Stimulated activated CD8-positive, alpha-beta memory T cell treated with anti-CD3 and anti-CD28 coated beads, Interleukin-12 subunit alpha, Interleukin-12 subunit beta, amount 100 ng/mL, for 1 hour (primary cell): Measurements from ENCODE around the gene RNF148.

ENCODE experiments used
- DNase-seq: peaks from one replicate; pipeline ENCODE4 v3.0.0-alpha.2; 2020; ENCODE audit warnings: low read depth

RNF148 gene, protein sequence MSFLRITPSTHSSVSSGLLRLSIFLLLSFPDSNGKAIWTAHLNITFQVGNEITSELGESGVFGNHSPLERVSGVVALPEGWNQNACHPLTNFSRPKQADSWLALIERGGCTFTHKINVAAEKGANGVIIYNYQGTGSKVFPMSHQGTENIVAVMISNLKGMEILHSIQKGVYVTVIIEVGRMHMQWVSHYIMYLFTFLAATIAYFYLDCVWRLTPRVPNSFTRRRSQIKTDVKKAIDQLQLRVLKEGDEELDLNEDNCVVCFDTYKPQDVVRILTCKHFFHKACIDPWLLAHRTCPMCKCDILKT

DNA sequence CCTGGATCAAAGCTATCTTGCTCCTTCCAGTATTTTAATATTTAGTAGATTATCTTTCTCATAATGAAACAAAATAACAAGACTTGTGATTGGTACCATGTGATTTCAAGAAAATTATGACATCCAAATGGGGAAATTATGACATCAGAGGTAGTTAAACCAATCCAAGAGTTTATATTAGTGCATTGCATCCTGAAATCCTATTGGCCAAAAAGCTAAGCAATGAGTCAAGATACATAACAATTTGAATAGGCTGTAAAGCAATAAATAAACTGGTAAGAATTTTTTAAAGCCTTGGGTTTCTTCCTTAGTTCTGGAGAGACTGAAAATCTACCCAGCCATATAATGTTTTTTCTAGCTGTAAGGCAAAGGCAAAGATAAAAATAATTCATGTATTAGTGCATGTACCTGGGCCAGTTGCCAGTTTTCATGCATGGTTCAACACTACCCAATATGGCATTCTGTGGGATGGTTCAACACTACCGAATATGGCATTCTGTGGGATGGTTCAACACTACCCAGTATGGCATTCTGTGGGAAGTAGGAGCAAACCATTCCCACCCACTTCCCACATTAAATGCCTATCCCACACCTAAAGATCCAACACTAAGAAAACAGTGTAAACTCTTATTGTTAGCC is at the start of gene RNF148:
Gene RNF148 (minus strand): TSS at position 51 of the 639 bp plus-strand sequence. CDS start 172 bp downstream, outside the sequence.
- no peak for DNase-seq

DNA sequence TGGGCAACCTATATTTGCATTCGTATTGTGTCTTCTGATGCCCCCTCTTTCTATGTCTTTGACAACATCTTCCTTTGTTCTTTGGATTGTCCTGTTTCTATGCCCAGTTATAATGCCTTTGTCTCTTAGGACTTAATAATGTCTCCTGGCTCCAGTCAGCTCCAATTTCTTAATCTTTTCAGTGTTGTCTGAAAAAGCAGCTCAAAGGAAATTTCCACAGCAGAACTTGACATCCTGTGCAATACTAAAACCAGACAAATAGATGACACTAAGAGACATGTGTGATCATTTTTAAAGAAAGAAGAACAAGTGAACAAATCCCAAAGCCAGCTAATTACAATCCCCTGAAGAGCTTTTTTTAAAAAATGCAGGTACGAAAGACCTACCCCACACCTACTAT is 47.7 kb upstream of the RNF148 start:
- no peak for DNase-seq

DNA sequence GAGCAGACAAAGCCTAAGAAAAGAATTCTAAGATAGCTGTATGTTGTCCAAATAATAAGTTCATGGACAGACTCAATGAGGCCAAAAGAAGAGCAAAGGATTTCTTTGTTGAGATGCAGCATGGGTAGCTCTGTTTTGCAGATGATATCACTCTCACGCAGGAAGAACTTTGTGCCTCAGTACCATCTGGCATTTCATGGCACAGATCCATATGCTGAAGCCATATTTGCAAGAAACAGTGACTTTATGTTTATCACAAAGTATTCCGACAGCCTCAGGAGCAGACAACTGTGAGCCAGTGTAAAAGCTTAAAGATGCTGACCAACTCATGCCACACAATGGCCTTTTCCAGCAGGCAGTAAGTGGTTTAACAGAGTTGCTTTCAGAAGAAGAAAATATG is 45.5 kb upstream of the RNF148 start:
- DNase-seq = no peak

DNA sequence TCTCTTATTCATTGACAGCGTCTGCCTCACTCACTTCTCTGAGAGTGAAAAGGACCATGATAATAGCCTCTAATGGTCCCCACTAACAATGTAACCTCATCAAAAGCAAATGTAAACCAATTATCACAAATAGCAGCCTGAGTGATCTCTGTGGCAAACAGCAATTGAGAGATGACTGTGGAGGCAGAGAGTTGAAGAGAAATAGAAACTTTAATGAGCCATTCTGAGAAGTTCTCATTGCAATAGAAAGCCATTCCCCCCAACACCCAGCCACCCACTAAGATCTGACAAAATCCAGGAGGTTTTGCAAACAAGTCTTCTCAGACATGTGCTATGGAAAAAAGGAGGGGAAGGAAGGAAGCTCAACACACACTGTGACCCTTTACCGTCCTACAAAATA is 44.2 kb upstream of the RNF148 start:
- DNase-seq = no peak

DNA sequence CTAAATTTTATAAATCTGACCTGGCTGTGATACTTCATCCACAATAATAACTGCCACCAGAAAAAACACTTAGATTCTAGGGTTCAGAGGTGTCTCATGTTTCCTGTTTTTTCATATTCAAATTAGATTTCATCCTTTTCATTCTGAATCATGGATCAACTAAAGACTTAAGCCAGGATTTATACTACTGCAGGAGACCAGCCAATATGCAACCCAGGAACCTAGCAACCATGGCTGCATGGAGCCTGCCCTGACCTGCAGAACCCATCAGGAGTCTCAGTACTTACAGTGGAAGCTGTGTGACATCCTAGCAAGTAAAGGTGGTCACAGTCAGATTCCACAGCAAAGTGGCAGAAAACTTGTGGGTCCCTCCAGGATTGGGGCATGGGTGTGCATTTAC is 40.5 kb upstream of the RNF148 start:
- DNase-seq = no peak

DNA sequence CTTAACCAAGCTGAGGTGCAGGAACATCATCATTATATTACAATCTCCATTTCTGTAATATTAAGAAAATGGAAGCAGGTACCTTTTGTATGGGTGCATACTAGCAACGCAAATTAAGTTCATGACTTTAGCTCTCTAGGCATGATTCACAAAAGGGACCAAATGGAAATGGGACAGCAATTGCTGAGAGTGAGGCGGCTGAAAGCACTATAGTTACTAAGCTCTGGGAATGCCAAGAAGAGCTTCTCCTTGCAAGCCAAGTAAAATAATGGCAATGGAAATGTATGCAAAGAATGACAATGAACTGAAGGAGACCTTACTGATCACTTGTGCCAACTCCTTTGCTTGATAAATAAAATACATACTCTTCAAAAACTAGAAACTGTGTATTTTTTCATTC is 36.2 kb upstream of the RNF148 start:
- no peak for DNase-seq

DNA sequence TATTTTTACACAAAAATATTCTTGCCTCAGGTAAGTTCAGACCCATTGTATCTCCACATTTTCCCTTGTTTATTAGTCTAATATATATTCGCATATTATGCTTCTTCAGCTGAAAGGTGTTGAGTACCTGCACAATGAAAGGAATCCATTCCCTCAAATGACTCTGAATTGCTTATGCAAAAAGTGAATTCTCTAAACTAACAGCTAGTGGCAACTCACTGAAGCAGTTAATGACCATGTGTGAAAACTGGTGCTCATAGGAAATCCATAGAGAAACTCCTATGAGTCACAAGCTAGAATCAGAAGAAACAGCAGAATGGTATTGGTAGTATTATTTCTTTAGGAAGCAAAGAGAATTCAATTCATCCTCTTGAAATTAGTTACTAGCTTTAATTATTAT is 33.5 kb upstream of the RNF148 start:
- DNase-seq = no peak

DNA sequence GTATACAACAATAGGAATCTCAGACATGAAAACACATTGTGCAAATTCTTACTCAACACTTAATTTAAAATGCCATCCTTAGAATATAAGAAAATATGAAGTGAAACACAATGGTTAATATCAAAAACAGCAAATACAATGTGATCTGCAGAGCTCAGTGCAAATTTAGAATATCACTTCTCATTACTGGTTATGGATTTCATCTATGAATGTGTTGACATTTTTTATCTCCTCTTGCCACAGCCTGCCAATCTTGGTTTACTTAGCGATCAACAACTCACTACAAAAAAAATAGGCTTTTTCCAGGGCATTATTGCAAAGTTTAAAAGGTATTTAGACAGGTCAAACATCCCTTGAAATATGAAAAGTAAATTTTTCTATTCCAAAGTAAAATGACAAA is 25.0 kb upstream of the RNF148 start:
- no peak for DNase-seq

DNA sequence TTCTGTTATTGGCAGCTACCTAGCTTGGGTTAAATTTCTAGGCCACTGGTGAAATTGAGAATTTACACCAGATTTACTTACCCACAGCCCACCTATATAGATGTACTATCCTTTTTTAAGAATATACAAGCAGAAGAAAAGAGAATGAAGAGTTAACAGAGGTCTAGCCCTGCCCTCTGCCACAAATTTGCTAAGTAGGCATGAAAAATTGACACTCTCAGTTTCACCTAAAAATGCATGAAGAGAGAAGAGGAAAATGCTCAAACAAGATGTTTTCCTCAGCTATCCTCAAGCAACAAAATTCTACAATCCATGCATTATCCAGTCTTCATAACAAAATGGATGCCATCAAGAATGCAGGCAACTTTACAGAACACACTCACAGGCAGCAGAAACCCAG is 24.6 kb upstream of the RNF148 start:
- DNase-seq = no peak

DNA sequence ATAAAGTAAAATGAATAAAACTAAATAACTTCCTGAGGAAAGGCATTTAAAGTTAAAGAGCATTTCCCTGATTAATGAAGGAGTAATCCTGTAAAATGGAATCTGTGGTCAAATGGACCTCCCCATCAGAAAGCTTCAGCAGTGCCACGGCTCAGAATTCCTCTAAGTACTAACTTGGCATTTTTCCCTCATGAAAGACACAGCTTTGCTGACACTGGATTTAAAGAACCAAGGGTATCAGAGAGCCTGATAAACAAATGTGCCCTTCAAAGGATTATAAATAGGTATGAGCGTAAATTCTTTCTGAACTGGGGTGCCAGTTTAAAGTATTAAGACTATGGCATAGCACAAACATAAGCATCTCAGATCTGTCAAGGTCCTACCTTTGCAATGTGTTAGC is 24.2 kb upstream of the RNF148 start:
- DNase-seq = no peak

DNA sequence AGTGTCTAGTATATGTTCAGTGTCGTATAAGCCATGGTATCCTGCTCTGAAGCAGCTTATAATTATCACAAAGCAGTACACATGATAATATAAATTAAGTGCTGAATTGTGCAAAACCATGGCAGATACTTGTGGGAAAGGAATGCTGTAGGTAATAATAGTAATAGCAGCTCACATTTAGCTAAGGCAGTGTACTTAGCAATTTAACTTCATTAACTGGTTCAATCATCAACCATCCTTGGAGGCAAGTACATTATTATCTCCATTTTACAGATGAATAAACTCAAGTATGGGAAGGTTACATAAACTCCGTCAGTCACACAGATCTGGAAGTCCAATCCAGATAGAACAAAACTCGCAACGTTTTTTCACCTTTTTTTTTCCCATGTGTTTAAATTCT is 21.6 kb upstream of the RNF148 start:
- no peak for DNase-seq

DNA sequence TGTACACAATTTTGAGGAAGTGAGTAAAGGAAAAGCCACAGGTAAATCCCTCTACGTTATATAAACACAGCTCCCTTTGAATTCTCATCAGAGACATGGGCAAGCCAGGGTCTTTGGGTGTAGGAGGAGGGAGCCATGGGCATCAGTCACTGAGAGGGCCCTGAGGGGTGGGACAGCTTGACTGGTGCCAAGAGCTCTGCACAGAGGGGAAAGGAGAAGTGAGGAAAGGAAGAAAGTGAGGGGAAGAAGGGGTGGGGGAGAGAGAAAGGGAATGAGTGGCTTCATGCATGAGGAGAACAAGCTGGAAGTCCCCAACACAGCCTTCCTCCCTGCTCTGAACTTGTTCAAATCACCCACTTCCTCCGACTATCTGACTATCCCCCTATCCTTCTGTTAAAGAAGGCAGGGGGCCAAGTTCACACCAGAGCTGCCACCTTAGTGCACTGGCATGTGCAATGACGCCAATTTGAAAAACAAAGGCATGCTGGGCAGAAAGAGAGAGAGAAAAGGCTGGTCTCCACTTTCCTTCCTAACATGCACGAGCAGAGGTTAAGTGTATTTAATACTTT is 16.4 kb upstream of the RNF148 start:
- DNase-seq = no peak

DNA sequence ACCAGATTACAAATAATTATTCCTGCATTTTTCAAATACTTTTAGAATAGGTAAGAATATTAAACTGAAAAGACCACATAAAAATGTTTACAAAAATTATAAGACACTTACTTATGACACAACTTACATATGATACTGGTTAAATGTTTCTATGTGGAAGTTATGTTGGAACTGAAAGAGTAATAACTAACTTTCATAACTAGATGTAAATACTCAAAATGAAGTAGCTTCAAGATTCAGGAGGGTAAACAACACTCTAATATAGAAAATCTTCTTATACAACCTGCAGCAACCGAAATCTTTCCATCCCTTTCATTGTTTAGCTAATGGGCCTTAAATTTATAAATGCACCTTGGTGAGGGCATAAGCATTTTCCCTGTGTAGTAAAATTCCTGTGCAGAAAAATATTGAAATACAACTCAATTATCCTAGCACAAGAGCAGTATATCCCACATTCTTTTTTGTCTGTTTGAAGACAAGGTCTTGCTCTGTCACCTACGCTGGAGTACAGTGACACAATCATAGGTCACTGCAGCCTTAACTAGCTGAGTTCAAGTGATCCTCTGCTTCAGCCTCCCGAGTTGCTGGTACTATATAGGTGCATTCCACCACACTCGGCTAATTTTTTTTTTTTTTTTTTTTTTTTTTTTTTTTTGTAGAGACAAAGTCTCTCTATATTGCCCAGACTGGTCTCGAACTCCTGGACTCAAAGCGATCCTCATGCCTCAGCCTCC is 14.8 kb upstream of the RNF148 start:
- DNase-seq = no peak

DNA sequence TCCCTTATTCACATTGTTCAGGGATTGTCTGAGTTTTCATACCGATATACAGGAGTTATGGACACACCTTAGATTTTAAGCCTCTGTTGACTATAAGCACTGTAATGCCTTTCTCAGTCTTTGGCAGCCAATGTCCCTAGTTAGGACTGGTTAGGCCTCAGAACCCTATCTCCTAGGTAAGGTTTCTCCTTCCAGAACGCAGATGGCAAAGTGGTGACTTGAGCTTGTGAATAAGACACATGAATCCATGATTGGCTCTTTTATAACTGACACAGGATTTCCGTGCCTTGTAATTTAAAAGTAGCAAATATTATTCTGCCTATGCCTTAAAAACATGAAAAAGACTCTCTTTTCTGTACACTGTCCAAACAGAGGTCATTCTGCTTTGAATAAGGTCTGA is 12.5 kb upstream of the RNF148 start:
- DNase-seq = no peak

DNA sequence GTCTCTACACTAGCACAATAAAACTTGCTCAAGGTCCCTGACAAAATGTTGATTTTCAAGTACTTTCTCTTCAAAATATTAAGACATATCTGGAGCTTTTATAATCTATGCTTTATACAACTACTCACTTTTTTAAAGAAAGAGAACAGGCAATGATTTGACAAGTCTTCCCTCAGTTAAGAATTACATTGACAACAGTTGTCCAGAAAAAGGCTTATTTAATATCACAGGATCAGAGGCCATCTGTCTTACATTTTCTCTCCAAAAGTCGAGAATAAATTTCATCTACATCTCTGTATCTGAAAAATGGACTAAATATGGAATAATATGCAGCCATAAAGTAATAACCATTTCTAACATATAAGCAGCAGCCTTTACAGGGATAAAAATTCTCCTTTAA is 8.2 kb upstream of the RNF148 start:
- DNase-seq = no peak

DNA sequence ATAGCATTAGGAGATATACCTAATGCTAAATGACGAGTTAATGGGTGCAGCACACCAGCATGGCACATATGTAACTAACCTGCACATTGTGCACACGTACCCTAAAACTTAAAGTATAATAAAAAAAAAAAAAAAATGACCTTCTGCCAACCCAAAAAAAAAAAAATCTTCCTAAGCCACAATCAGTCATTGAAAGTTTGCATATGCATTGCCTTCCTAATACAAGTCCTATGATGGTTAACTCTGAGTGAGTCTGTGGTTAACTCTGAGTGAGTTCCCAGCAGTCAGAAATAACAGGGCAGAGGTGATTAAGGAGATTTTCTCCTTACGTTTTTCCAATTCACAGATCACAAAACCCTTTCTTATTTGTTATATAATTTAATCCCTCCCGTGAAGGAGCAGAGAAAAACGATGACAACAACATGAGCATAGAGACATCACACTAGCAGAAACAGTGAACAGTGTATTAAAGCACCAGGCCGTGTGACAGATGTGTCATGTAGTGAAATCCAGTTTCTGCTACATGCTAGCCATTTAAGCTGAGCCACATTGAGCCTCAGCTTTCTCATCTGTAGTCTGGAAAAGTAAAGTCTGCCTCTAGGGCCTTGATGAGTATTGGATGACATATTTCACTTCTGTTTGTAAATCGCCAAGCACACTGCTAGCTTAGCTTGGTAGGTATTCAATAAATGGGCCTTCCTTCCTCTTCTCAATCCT is 7.4 kb upstream of the RNF148 start:
- DNase-seq = no peak

DNA sequence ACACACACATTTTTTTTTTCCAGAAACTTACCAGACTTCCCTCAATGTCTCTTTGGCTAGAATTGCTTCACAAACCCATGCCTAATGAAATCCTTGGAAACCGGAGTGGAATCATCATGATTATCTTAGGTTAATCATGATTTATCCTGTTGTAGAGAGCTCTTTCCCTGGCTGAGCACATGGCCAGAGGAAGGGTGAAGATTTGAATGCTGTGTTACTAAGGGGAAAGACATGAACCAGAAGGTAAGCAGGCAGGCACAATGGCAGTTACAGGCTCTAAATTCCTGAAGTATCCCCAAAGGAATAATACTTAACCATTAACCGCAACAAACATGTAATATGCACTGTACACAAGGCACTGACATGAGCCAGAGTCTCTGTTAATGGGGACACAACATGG is 4.1 kb upstream of the RNF148 start:
- no peak for DNase-seq

DNA sequence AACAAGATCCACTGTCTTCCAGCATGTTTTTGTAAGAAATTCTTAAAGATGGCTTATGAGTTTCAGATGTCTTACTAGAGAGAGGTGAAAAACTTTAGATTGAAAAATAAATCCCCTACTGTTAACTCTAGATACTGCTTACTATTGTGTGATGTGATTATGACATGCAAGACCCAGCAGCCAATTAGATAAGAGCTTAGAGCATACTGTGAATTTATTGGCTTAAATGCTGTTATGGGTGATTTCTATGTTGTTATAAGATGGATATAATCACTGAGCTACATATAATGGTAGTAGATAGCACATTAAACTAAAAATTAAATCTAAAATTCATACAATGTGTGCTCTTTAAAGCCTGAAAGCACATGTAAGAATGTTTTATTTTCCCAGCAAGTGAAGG is 3.7 kb downstream of the RNF148 start, which contains the start of gene RNF133:
Gene RNF133 (minus strand): TSS at position 101 of the 400 bp plus-strand sequence. CDS start 199 bp downstream, outside the sequence.
- DNase-seq = no peak

DNA sequence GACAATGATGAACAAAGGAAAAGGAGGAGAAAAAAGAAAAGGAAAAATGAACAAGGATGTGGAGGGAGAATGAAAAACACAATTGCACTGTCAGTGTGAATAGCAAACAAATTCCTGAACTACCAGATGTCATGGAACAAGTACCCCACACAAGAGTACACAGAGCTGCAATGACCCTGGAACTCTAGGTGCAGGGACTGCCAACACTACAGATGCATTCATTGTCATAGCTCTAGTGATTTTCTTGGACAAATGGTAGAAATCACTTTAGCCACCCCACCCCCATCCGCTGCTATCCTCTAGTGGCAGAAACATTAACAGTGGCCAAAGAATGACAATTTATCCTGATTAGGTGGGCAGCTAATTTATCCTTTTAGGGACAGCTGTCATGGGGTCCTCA is 6.9 kb downstream of the RNF148 start:
- DNase-seq = no peak

DNA sequence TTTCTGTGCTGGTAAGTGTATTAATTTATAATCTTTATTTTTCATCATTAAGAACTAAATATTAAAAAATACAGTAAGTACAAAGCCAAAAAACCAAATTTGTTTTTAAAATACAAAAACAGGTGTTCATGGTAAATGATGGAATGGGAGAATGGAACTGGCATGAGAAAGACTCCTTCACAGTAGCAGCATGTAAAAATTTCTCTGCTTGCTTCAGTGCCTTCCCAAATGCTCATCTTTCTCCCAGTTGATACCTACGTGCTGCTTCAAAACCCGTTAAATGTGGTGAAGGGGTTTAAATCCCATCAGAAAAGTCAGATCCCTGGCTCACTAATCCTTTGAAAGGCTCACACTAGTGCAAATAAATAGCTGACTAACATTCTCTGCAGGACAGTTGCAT is 8.0 kb downstream of the RNF148 start:
- no peak for DNase-seq

DNA sequence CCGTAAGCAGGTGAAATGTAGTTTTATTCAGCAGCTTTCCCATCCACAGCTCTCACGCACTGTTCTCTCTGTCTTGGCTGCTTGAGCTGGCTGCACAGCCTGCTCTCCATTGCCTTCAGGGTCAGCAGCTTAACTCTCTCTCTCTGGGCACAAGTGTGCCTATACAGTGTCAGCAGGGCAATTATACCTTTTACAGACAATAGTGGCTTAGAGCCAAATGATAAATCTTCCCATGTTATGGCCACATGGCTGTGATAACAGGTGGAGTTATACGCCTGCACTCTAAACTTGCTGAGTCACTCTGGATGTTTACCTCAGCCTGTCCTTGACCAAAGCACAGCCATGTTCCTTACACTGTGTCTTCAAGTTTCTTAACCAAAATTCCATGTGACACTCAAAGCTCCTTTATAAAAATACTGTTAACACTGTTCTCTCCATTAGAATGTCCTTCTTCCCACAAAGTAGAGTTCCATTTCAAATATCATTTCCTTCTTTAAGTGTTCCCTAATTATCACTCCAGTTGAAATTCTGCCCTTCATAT is 9.9 kb downstream of the RNF148 start:
- no peak for DNase-seq
